ENCODE measurements around the gene ARHGAP22.

Gene ARHGAP22

GRCh38 chr10:48474765-48475365 lies 130.0 kb downstream of the ARHGAP22 start:
- no peak for DNase-seq

- no peak for DNase-seq
Measured at GRCh38 chr10:48473704-48474103, 131.2 kb downstream of the ARHGAP22 start.

- DNase-seq, result no peak
Measured at GRCh38 chr10:48472501-48473069, 132.3 kb downstream of the ARHGAP22 start.

- peak; percentile 48 for DNase-seq
Measured at GRCh38 chr10:48470893-48471805, 133.7 kb downstream of the ARHGAP22 start.

- DNase-seq, result no peak
Measured at GRCh38 chr10:48470115-48470892, 134.6 kb downstream of the ARHGAP22 start.

GRCh38 chr10:48469516-48470020 lies 135.3 kb downstream of the ARHGAP22 start:
- DNase-seq, result no peak

- DNase-seq, result no peak
Measured at GRCh38 chr10:48468866-48469511, 135.9 kb downstream of the ARHGAP22 start.

GRCh38 chr10:48468130-48468790 lies 136.6 kb downstream of the ARHGAP22 start:
- no peak for DNase-seq

GRCh38 chr10:48467669-48468068 lies 137.2 kb downstream of the ARHGAP22 start:
- DNase-seq, result no peak

GRCh38 chr10:48466611-48467240 lies 138.1 kb downstream of the ARHGAP22 start:
- no peak for DNase-seq

- no peak for DNase-seq
Measured at GRCh38 chr10:48465860-48466521, 138.9 kb downstream of the ARHGAP22 start.

- no peak for DNase-seq
Measured at GRCh38 chr10:48464871-48465736, 139.8 kb downstream of the ARHGAP22 start.

GRCh38 chr10:48464121-48464870 lies 140.6 kb downstream of the ARHGAP22 start:
- DNase-seq, result no peak

- no peak for DNase-seq
Measured at GRCh38 chr10:48463318-48464003, 141.4 kb downstream of the ARHGAP22 start.

GRCh38 chr10:48462482-48463020 lies 142.3 kb downstream of the ARHGAP22 start:
- DNase-seq, result no peak

GRCh38 chr10:48461623-48462481 lies 143.0 kb downstream of the ARHGAP22 start:
- no peak for DNase-seq

GRCh38 chr10:48460182-48460581 lies 144.7 kb downstream of the ARHGAP22 start:
- DNase-seq, result no peak
